Mesenchymal stem cell (in vitro differentiated cells and primary cell): ENCODE results near the gene MTPN.

Experiments used
- DNase-seq: peaks from one replicate; pipeline ENCODE4 v3.0.0-alpha.2; 2013
- H2AFZ ChIP-seq: one replicate; pipeline ENCODE4 v1.6.1; 2013; ENCODE audit warnings: low read depth, mild to moderate bottlenecking, control low read depth, inconsistent platforms, low read length, moderate library complexity
- H2AK5ac ChIP-seq: 2 replicates; pipeline ENCODE4 v1.6.1; 2013; ENCODE audit warnings: low read length, moderate library complexity, mild to moderate bottlenecking, inconsistent platforms; ENCODE audit not compliant: severe bottlenecking
- H2BK120ac ChIP-seq: one replicate; pipeline ENCODE4 v1.6.1; 2013; ENCODE audit warnings: low read depth, mild to moderate bottlenecking, inconsistent platforms, low read length, moderate library complexity
- H2BK12ac ChIP-seq, 2 experiments: one replicate each; pipeline ENCODE4 v1.6.1; 2013; ENCODE audit warnings: inconsistent platforms in 2 of 2, low read length in 2 of 2, mild to moderate bottlenecking in 2 of 2, moderate library complexity in 2 of 2, control low read depth in 1 of 2
- H2BK15ac ChIP-seq: one replicate; pipeline ENCODE4 v1.6.1; 2013; ENCODE audit warnings: mild to moderate bottlenecking, low read depth, inconsistent platforms; ENCODE audit not compliant: poor library complexity, severe bottlenecking
- H2BK5ac ChIP-seq: 2 replicates; pipeline ENCODE4 v1.6.1; 2013; ENCODE audit warnings: low read depth, mild to moderate bottlenecking, low read length, control low read depth, inconsistent platforms; ENCODE audit not compliant: poor library complexity, severe bottlenecking
- H3K14ac ChIP-seq, 2 experiments: one replicate each; pipeline ENCODE4 v1.6.1; 2013; ENCODE audit warnings: inconsistent platforms in 2 of 2, low read length in 2 of 2, control low read depth in 1 of 2, mild to moderate bottlenecking in 1 of 2, moderate library complexity in 1 of 2
- H3K18ac ChIP-seq, 2 experiments: one replicate each; pipeline ENCODE4 v1.6.1; 2013; ENCODE audit warnings: inconsistent platforms in 2 of 2, low read length in 2 of 2, control low read depth in 1 of 2, low read depth in 1 of 2, mild to moderate bottlenecking in 1 of 2
- H3K23ac ChIP-seq, 2 experiments: one replicate each; pipeline ENCODE4 v1.6.1; 2013; ENCODE audit warnings: inconsistent platforms in 2 of 2, low read length in 2 of 2, mild to moderate bottlenecking in 2 of 2, moderate library complexity in 2 of 2, control low read depth in 1 of 2
- H3K27ac ChIP-seq: 2 replicates; pipeline ENCODE4 v1.5.1; 2013; ENCODE audit warnings: mild to moderate bottlenecking, moderate library complexity, low read length, control low read depth, inconsistent platforms; ENCODE audit not compliant: poor library complexity, severe bottlenecking
- H3K27me3 ChIP-seq, 2 experiments: 2 replicates each; pipeline versions ENCODE4 v1.6.1 to v1.7.0; 2013; ENCODE audit warnings: low read length in 2 of 2, mild to moderate bottlenecking in 2 of 2, moderate library complexity in 2 of 2, control low read depth in 1 of 2, inconsistent platforms in 1 of 2; ENCODE audit not compliant: control insufficient read depth in 1 of 2, insufficient read depth in 1 of 2
- H3K36me3 ChIP-seq, 2 experiments: 2 replicates each; pipeline versions ENCODE4 v1.6.1 to v1.7.0; 2013; ENCODE audit warnings: low read length in 2 of 2, control low read depth in 1 of 2, inconsistent platforms in 1 of 2, low read depth in 1 of 2, mild to moderate bottlenecking in 1 of 2; ENCODE audit not compliant: insufficient read depth in 2 of 2, control insufficient read depth in 1 of 2
- H3K4ac ChIP-seq, 2 experiments: one replicate each; pipeline ENCODE4 v1.6.1; 2013; ENCODE audit warnings: inconsistent platforms in 2 of 2, low read length in 2 of 2, mild to moderate bottlenecking in 2 of 2, moderate library complexity in 2 of 2, control low read depth in 1 of 2, low read depth in 1 of 2
- H3K4me1 ChIP-seq: 2 replicates; pipeline ENCODE4 v1.6.1; 2013; ENCODE audit warnings: low read depth, low read length, control low read depth; ENCODE audit not compliant: control insufficient read depth, insufficient read depth
- H3K4me2 ChIP-seq: 2 replicates; pipeline ENCODE4 v1.6.1; 2013; ENCODE audit warnings: low read length, mild to moderate bottlenecking, inconsistent platforms; ENCODE audit not compliant: poor library complexity, severe bottlenecking
- H3K4me3 ChIP-seq, 2 experiments: 2 replicates each; pipeline versions ENCODE4 v1.5.1 to v1.7.0; 2013; ENCODE audit warnings: low read length in 2 of 2, mild to moderate bottlenecking in 2 of 2, control low read depth in 1 of 2, low read depth in 1 of 2; ENCODE audit not compliant: insufficient read depth in 1 of 2
- H3K79me1 ChIP-seq: replicated peaks from 2 replicates; pipeline ENCODE4 v1.6.1; 2013; ENCODE audit warnings: mild to moderate bottlenecking, control low read depth, low read length, inconsistent platforms; ENCODE audit not compliant: poor library complexity, severe bottlenecking
- H3K9ac ChIP-seq: 2 replicates; pipeline ENCODE4 v1.7.0; 2013; ENCODE audit warnings: mild to moderate bottlenecking, low read length, moderate library complexity
- H3K9me3 ChIP-seq: 2 replicates; pipeline ENCODE4 v1.7.0; 2013; ENCODE audit warnings: mild to moderate bottlenecking, low read length; ENCODE audit not compliant: control insufficient read depth
- H4K8ac ChIP-seq: one replicate; pipeline ENCODE4 v1.6.1; 2013; ENCODE audit warnings: inconsistent platforms, mild to moderate bottlenecking, low read length, moderate library complexity
- H4K91ac ChIP-seq: one replicate; pipeline ENCODE4 v1.6.1; 2013; ENCODE audit warnings: mild to moderate bottlenecking, low read length, inconsistent platforms
- WGBS: methylation state at CpG from one replicate; pipeline ENCODE4 v1.1.7; 2013; ENCODE audit warnings: mixed read lengths; 5-methylcytosine and 5-hydroxymethylcytosine counted together

The MTPN gene

GRCh38 chr7:136012238-136012637, 35.1 kb upstream of the MTPN start:
- WGBS: 100% methylated on average over 6 of the region's 8 CpGs

GRCh38 chr7:136009488-136010079, 32.4 kb upstream of the MTPN start:
- no CpG with 5 or more reads among the region's 4 CpGs for WGBS
- H3K9ac ChIP-seq: peak overlapping the region; percentile 51

More at GRCh38 chr7:136012238-136012637, 35.1 kb upstream of the MTPN start:
- Histone ChIP-seq H3K36me3 (no peaks in the 10 kb centered on the region), H3K27ac (no peak overlapping the region), H3K4me3 (no peak overlapping the region), H2BK12ac (no peak overlapping the region), H2BK120ac (no peak overlapping the region), H3K27me3 (peaks cover 0 to 7% of the 10 kb centered on the region in 2 experiments), H3K9me3 (no peaks in the 10 kb centered on the region), H2BK5ac (no peak overlapping the region), H2AK5ac (no peak overlapping the region), H3K23ac (no peak overlapping the region), H3K14ac (no peak overlapping the region), H3K18ac (no peak overlapping the region), H3K4ac (no peak overlapping the region), H3K79me1 (no peaks in the 10 kb centered on the region), H4K91ac (no peak overlapping the region), H4K8ac (no peak overlapping the region), H3K9ac (no peak overlapping the region), H2BK15ac (no peak overlapping the region), H3K4me2 (no peak overlapping the region), H2AFZ (no peak overlapping the region), H3K4me1 (no peaks in the 10 kb centered on the region)
- DNase-seq: no peak

GRCh38 chr7:136006208-136006607, 29.0 kb upstream of the MTPN start:
- H3K27ac ChIP-seq: no peak overlapping the region
- no peak overlapping the region for H4K91ac ChIP-seq
- no peak overlapping the region for H3K4me3 ChIP-seq
- DNase-seq: no peak
- no peak overlapping the region for H3K23ac ChIP-seq
- no peak overlapping the region for H2BK5ac ChIP-seq
- no peak overlapping the region for H2AFZ ChIP-seq
- no peak overlapping the region for H4K8ac ChIP-seq
- no peak overlapping the region for H3K4ac ChIP-seq
- no peak overlapping the region for H3K18ac ChIP-seq
- peaks cover 0 to 7% of the 10 kb centered on the region in 2 experiments for H3K27me3 ChIP-seq
- H3K9me3 ChIP-seq: no peaks in the 10 kb centered on the region
- H3K4me1 ChIP-seq: no peaks in the 10 kb centered on the region
- no peak overlapping the region for H2AK5ac ChIP-seq
- H2BK12ac ChIP-seq: no peak overlapping the region
- H3K9ac ChIP-seq: no peak overlapping the region
- no peak overlapping the region for H3K14ac ChIP-seq
- H3K4me2 ChIP-seq: no peak overlapping the region
- H3K36me3 ChIP-seq: no peaks in the 10 kb centered on the region
- no peak overlapping the region for H2BK120ac ChIP-seq
- no CpG with 5 or more reads among the region's 3 CpGs for WGBS
- H3K79me1 ChIP-seq: no peaks in the 10 kb centered on the region
- H2BK15ac ChIP-seq: no peak overlapping the region

More at GRCh38 chr7:136009488-136010079, 32.4 kb upstream of the MTPN start:
- Histone ChIP-seq H3K79me1 (no peaks in the 10 kb centered on the region), H3K4me2 (no peak overlapping the region), H2AFZ (no peak overlapping the region), H3K36me3 (no peaks in the 10 kb centered on the region), H3K9me3 (no peaks in the 10 kb centered on the region), H3K18ac (no peak overlapping the region), H2BK5ac (no peak overlapping the region), H4K91ac (no peak overlapping the region), H3K27ac (no peak overlapping the region), H3K23ac (no peak overlapping the region), H3K27me3 (peaks cover 0 to 7% of the 10 kb centered on the region in 2 experiments), H2AK5ac (no peak overlapping the region), H3K4me1 (no peaks in the 10 kb centered on the region), H4K8ac (no peak overlapping the region), H3K14ac (no peak overlapping the region), H3K4ac (no peak overlapping the region), H3K4me3 (no peak overlapping the region), H2BK120ac (no peak overlapping the region), H2BK12ac (no peak overlapping the region), H2BK15ac (no peak overlapping the region)
- DNase-seq: peak; percentile 56

- Histone ChIP-seq H4K8ac (no peak overlapping the region), H3K27me3 (no peaks in the 10 kb centered on the region), H3K27ac (no peak overlapping the region), H2BK12ac (no peak overlapping the region), H3K4ac (no peak overlapping the region), H2BK15ac (no peak overlapping the region), H3K9me3 (peaks cover 3% of the 10 kb centered on the region), H2BK120ac (no peak overlapping the region), H3K4me2 (no peak overlapping the region), H2AK5ac (no peak overlapping the region), H3K14ac (no peak overlapping the region), H3K4me1 (no peaks in the 10 kb centered on the region), H4K91ac (no peak overlapping the region), H2BK5ac (no peak overlapping the region), H3K36me3 (no peaks in the 10 kb centered on the region), H3K18ac (no peak overlapping the region), H2AFZ (no peak overlapping the region), H3K79me1 (no peaks in the 10 kb centered on the region), H3K4me3 (no peak overlapping the region), H3K23ac (no peak overlapping the region), H3K9ac (no peak overlapping the region)
- WGBS: 88% methylated on average over 2 of the region's 3 CpGs
- no peak for DNase-seq
Observed at GRCh38 chr7:136004083-136004482, 26.9 kb upstream of the MTPN start.
